ENCODE data around the gene FHIT.
"Not testable (repeated sequence)": the region's sequence is repeated elsewhere in the genome, so short reads cannot be mapped to it uniquely, and the experiment has no call there.

Gene FHIT

DNA sequence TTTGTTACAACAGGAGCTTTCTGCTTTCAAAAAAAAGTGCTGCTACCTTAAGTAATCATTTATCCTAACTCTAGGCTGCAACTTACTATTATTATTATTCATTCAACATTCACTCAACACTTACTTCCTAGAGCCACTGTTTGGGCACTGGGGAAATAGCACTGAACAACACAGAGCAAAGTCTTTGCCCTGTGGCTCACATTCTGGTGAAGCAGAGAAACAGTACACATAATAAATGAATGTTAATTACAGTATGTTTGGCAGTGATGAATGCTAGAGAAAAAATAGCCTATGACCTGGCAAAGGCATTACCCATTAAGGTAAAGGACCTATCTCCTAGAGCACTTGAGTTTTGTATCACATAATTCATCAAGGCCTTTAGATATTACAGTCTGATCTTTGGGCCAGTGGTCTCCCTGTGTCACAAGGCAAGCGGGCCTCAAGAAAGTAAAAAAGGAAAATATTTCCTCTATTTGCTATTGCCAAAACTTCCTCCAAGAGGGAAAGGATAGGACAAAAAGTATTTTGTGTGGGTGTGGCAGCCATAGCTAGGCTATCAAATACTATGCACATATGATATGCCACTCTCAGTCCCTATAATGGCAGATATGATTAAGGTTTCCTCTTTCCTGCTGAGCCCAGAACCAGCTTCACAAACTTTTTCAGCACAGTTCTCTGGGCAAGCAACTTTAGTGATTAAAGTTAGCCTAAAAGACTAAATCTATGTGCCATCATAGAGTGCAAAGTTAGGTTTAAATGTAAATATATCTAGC lies 142.8 kb downstream of the FHIT start:
- DNase-seq = no peak

DNA sequence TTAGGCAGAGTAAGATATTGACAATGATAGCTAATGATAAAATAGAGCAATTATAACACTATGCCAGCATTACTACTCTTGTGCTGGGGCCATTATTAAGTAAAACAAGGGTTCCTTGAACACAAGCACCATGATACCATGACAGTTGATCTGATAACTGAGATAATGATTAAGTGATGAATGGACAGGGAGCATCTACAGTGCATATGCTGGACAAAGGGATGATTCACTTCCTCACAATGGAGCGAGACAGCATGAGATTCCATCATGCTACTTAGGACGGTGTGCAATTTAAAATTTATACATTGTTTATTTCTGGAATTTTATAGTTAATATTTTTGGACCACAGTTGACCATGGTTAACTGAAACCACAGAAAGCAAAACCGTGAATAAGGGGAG lies 156.6 kb downstream of the FHIT start:
- no peak for DNase-seq

DNA sequence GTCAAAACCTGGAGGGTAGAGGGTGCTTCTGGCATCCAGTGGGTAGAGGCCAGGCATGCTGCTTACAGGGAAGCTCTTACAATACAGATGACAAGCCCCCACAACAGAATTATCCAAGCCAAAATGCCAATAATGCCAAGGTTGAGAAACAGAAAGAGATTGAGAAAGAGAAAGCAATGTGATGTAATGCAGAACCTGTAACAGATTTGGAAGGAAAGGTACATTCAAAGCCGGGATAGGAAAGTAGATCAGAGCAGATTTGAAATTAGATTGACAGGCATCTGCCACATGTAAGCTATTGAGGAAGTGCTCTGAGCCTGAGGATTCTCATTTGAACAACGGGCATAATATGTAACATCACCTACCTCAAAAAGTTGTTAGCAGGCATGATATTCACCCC lies 157.9 kb downstream of the FHIT start:
- no peak for DNase-seq

DNA sequence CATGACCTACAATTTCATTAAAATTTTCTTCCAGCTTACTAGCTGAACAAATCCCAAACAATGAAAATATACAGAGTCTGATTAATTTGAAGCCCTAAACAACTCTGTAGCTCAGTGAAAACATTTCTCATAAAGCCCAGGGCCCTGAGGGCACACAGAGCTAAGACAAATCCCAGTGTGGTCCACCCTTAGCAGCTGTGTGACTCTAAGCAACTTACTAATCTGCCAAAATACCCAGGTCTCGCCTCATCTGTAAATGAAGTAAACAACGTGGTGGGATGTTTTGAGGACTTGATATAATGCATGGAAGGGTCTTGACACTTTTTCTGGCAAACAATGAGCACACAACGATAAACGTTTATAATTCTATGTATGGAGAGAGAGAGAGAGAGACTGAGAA lies 158.4 kb downstream of the FHIT start:
- DNase-seq = no peak

DNA sequence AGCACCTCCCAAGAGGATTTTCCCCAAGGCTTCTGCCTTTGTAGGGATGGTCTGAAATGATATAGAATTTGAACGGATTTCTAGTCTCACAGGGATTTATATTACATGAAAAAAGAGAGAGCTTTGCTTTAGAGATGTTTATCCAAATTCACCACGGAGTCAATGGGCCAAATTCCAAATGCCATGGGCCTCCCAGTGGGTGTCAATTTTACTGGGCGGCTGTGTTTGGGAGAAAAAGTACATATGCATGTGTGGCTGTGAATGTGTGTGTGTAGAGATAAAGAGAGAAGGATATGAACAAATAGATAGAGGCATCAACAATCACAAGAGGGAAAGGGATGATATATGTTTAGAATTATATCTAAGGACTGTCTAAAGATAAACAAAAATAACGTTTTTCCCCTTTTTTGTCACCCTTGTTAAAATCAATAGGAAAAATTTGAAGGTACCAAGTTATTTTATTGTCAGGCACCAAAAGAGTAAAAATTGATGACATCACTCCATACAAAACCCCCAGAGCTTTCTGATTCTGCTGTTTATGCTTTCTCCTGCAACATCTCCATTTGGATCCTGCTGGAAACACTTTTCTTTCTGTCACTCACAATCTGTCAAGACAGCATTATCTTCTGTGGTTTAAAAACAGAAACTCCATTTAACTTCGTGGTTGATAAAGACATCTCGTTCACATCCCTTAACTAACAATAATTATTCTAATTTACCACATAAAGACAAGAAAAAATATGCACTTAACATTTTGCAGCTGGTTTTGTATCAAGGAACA lies 160.7 kb downstream of the FHIT start:
- DNase-seq = no peak

DNA sequence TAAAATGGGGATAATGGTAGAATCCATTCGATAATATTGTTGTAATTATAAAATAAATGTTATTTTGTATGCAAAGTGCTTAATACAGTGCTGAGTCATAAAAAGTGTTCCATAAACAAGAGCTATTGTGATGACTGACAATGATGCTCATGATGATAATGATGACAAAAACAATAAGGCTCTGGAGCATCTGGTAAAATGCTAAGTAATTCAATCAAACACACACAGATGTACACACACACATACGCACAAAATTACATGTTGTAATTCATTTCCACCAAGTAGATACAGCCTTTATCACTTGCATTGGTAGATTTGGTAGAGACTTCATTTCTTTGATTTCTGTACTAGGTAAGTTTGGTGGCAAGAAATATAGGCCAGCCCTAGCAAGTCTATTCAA lies 163.8 kb downstream of the FHIT start:
- DNase-seq = no peak

DNA sequence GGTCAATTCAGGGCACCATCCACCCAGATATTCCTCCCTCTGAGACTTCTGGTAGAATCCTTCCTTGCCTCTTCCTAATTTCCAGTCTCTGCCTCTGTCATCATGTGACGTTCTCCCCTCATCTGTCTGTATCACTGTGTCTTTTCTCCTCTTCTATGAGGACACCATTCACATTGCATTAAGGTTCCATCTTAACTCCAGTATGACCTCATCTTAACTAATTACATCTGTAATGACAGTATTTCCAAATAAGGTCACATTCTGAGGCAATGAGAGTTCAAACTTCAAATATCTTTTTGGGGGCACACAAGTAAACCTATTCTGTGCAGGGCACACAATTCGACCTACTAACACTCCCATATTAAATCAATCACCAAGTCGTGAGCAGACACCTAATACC lies 169.7 kb downstream of the FHIT start:
- DNase-seq = no peak

DNA sequence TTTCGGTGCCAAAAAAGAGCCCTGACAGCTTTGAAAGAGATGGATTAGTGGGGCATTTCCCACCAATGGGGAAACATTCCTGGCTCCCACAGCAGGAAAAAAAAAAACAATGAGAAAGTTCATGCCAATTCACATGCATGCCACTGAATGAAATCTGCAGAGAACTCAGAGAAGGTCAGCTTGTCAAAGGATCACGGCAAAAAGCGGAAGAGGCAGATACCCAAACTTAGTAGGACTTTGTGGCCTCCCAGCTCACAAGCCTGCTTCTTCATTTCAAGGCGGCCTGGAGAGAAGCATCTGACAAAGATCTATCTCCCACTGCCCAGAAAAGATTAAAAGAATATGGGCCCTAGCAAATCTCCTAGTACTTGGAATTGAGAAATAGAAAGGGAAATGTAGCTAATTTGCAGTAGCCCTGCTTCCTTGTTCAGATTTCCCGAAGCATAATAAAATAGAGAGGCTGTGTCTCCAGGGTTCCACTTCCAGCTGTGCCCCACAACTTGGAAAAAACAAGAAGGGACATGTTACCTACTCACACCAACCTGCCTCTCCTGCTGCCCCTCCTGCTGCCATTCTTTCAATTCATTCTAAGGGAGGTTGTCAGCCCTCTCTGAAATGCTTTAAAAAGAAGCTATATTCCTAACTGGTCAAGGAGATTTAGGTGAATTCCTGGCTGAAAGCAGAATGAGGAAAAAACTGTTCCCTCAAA lies 170.4 kb downstream of the FHIT start:
- no peak for DNase-seq

DNA sequence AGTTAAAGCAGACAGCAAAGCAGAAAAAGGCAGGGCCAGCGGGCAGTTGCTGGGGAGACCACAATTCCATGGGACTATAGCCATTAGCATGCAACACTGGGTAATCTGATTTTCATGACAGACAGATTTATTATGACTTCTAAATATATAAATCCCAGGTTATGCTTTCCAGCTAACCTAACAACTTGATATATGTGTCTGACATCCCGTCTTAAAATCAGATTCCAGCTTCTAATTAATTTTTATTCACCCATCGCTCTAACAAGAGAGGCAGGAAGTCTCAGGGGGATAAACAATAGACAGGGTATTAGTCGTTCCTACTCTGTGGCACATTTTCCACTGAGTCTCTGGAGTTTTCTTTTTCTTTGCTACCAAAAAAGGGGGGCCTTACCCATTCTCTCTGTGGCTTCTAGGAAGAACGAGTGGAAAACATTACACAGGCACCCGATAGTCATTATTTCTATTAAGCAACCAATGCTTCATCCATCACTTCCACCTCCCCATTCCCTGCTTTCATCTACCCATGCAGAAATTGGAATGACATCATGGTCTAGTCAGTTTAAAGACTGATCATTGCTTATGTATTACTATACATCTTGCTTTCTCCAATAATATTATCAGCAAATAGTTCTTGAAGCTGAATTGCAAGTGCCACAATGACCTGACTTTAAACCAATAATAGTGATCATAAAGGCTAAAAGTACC lies 173.1 kb downstream of the FHIT start:
- no peak for DNase-seq

DNA sequence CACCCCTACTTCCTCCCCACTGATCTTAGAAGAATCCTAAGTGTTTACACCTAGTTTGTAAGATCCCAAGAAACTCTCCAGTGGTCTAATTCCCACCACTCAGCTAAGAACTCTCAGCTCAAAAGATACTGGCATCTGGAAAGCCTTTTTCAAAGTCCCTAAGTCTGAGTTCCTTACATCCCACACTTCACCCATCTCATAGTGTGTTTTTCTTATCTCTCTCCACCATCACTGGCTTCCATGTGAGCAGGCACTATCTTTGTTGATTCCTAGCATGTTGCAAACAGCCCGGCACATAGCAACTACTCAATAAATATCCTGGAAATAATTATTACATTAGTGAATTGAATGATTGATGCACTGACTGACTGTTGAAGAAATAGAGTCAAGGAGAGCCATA lies 173.7 kb downstream of the FHIT start:
- DNase-seq = no peak

DNA sequence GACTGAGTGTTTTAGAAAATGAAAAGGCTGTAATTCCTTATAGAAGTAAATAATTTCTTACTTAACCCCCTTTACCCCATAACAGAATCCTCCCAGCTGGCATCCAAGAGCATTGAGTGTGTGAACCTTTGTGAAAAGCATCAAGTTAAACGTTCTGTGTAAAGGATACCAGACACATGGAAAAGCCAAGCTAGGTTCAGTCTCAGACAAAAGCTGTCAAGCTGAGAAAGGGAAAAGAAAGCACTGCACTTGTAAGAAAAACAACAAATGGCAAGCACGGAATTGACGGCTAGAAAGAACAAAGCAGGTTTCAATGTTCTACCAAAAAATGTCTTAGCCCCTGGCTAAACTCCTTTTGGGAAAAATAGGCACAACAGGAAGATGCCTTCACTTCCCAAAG lies 176.5 kb downstream of the FHIT start:
- DNase-seq = no peak

DNA sequence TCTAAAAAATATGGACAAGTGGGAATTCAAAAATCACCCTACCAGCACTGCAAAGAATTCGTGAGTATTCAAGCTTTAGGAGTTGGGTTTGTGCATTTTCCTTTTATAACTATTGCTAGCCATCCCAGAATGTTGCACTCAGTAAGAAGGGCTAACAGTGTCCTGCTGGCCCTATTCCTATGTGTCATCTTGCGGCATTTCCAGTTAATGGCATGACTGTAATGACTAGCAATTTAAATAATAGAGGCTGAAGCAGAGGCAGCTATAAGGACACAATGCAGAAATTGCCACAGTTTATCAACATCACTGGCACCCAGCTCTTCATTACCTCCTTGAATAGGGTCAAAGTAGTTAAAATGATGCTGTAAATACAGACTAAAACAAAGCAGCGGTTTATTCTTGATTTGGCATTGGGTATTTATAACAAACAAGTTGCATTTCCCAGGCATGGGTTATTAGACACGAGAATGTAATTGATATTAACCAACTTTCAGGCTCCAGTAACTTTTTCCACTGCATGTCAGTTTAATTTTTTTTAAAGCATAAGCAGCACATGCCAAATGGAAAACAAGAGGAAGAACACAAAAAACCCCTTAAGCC lies 177.6 kb downstream of the FHIT start:
- no peak for DNase-seq

DNA sequence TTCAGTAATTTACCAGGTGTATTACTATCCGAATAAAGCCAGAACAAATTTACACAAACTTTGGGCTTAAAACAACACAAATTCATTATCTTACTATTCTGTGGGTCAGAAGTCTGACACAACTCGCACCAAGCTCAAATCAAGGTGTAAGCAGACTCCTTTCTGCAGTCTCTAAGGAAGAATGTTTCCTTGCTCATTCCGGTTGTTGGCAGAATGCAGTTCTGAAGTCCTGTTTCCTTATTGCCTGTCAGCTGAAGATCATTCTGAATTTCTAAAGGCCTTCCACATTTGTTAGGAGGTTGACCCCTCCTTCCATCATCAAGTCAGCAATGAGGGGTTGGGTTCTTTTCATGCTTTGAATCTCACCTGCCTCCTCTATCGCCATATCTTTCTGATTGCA lies 183.2 kb downstream of the FHIT start:
- no peak for DNase-seq

DNA sequence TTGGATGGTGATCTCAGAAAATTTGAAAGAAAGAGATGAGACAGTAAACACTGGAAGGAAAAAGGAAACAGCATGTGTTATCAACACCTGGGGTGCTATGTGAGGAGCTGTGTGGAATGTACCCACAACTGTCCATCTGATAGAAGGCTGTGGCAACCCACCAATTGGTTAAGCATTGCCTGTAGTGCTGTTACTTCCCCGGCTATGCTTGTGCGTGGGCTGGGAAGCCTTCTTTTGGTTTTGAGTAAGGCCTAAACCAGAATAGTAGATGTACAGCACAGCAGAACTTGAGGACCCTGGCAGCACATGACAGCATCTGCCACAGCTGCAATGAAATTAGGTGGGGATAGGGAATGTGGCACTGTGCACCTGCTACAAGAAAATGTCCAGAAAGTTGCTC lies 184.5 kb downstream of the FHIT start:
- no peak for DNase-seq

DNA sequence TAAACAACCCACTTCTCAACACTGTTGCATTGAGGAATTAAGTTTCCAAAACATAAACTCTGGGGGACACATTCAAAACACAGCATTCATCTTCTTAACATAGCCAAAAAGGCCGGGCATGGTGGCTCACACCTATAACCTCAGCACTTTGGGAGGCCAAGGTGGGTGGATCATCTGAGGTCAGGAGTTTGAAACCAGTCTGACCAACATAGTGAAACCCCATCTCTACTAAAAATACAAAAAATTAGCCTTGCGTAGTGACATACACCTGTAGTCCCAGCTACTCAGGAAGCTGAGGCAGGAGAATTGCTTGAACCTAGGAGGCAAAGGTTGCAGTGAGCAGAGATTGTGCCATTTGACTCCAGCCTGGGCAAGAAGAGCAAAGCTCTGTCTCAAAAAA lies 185.0 kb downstream of the FHIT start:
- DNase-seq = not testable (repeated sequence)

DNA sequence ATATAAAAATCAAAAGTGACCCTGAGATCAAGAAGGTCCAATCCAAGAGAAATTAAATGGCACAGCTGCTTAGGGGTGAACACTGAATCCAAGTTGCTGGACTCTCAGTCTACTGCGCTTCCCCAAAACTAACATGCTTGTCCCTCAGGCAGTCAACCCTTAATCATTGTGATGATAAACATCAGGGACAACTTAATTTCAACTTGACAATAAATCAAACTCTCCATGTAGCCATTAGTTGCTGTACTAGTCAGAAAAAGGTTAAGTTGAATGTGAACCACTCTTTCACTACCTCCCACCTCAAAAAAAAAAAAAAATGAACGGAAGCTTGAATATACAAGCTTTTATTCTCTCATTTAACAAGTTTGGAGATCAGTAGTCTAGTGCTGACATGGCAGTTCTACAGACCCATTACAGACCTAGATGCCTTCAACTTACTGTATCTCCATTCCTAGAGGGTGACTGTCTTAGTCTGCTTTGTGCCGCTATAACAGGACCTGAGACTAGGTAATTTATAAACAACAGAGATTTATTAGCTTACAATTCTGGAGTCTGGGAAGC lies 185.7 kb downstream of the FHIT start:
- DNase-seq = no peak

DNA sequence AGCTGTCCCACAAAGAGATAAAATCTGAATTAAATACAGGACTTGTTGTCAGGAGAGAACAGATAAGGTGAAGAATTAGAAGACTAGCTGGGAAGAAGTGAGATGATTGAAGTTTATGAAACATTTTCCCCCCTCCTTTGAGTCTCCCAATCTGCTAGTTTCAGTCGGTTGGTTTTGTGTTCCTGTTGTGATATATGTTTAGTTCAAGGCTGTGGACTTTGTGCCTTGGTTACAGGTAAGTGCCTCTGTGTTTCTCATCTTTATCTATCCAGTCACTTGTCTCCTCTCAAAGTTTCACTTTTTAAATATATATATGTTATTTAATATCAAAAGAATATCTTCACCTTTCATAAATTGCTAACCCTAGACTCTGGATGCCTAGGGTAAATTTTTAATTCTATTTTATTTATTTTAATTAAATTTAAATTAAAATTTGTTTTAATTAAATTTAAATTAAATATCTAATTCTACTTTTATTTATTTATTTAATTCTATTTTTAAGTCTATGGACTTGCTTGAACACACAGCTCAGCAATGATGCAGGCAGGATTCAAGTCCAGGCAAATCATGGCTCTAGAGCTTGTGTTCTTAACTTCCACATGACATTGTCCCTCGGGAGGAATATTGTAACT lies 190.0 kb downstream of the FHIT start:
- no peak for DNase-seq

DNA sequence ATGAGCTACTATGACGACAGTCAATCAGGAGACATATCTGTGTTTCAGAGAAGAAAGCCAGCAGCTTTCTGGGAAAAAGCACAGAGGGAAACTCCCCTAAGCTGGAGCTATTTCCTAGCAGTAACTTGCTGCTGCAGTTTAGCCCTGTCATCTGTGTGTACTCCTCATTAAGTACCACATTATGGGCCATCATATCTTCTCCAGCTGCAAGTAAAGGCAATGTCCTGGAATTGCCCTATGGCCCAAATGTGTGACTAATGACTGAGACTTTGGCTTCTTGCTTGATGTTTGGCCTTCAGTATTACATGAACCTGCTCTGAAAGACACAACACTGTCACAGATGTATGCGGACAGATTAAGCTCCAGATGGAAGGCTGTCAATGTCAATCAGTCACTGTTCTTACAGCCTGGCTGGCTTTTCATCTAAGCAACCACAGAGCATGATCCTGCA lies 190.8 kb downstream of the FHIT start:
- DNase-seq = no peak

DNA sequence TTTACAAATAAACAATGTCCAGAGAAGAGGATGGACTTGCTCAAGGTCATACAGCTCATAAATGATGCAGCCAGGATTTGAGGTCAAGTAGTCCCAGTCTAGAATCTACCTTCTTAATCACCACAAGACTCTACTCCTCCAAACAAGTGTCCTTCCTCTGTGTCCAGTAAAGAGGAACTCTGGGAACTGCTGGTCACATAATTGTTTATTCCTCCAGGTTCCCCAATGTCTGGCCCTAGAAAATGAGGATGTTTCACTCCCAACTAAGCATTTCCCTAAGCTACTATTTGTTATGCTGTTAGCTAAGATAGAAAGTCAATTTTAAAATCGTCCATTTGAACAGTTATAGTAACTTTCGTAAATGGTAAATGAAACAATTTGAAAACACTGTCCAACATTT lies 192.4 kb downstream of the FHIT start:
- no peak for DNase-seq

DNA sequence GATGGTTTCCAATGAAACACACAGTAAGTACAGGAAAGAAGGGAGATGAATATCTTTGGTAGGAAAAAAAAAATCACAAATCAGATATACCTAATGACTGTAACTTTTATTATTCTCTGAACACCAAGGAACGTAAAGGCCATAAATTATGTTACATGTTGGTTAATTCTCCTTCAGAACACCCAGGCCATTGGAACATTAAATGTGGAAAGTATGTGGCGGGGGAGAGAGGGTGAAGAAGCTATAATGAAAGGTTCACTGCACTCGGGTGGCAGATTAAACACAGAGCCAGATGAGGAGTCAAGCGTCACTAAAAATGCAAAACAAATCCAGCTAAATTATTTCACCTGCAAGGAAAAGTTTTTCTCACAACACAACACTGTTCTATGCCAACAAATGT lies 193.8 kb downstream of the FHIT start:
- DNase-seq = no peak

DNA sequence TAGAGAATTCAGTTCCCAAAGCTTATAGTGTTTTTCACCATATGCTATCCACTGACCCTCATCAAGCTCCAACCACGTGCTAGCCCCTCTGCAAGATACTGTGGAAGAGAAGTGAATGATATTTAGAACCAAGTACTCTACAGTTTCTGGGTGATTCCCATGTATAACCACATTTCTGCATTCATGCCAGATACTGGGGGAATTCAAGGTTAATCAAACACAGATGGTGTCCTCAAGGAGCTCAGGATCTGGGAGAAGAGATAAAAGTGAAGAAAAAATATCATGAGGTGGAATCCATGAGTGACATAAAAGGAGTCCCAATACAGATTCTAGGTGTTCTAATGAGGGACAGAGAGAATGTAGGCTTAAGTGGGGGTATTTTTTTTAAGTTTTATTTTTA lies 195.8 kb downstream of the FHIT start:
- DNase-seq = no peak
